Measurements from ENCODE around the gene ZNF219. TPM values are rescaled to one million over a fixed set of nuclear protein-coding genes. Genes with fewer than 3 reads are reported as not detected.

ZNF219 gene
- total RNA-seq, 2 experiments from 2014 or later, result 9.8 to 15.5 TPM

- intact Hi-C loops (cut with micrococcal nuclease; ENCODE audit: unreplicated experiment), result loop anchor here (10.0 kb wide), 1 partner anchor 423 kb away; the partner anchor contains the start of genes ANG and RNASE4
Observed at GRCh38 chr14:21107283-21107800, 8.9 kb upstream of the ZNF219 start.

GRCh38 chr14:21106498-21107282 lies 8.2 kb upstream of the ZNF219 start:
- Histone ChIP-seq H3K27ac (ENCODE audit: low read depth, low read length, poor library complexity, severe bottlenecking) (no peak overlapping the region), H3K79me2 (ENCODE audit: insufficient read depth, low read depth, low read length) (no peaks in the 10 kb centered on the region), H3K4me2 (ENCODE audit: low read length) (peak overlapping the region; percentile 33), H3K4me1 (ENCODE audit: insufficient read depth, low read length, poor library complexity, severe bottlenecking) (peaks cover 38% of the 10 kb centered on the region), H4K20me1 (ENCODE audit: insufficient read depth, low read length) (no peaks in the 10 kb centered on the region), H3K36me3 (ENCODE audit: insufficient read depth, low read length) (no peaks in the 10 kb centered on the region), H3K4me3 (ENCODE audit: low read depth, low read length, poor library complexity, severe bottlenecking) (no peak overlapping the region), H2AFZ (ENCODE audit: low read length) (peak overlapping the region; percentile 84), H3K9me2 (ENCODE audit: insufficient read depth, low read length) (no peaks in the 10 kb centered on the region), H3K9me3 (ENCODE audit: low read length) (no peaks in the 10 kb centered on the region)
- ChIA-PET POLR2A (no interaction called here), CTCF (ENCODE audit: unreplicated experiment) (no interaction called here)
- BruUV-seq (replicated peaks), result no TSS peak
- intact Hi-C loops (cut with micrococcal nuclease; ENCODE audit: unreplicated experiment), result loop anchor here (10.0 kb wide), 1 partner anchor 422 kb away; the partner anchor contains the start of genes ANG and RNASE4
- no peak for TF ChIP-seq EZH2phosphoT487 (IDR thresholded peaks at IDR 0.05; ENCODE audit: borderline replicate concordance, low read depth, low read length)
- TF ChIP-seq CTCF (conservative IDR thresholded peaks at IDR 0.05; ENCODE audit: low read length), result peak; percentile 91
- peak; percentile 78 for DNase-seq (ENCODE audit: low spot score)

More at GRCh38 chr14:21107283-21107800, 8.9 kb upstream of the ZNF219 start:
- no peaks in the 10 kb centered on the region for H3K9me2 ChIP-seq (ENCODE audit: insufficient read depth, low read length)
- peaks cover 31% of the 10 kb centered on the region for H3K4me1 ChIP-seq (ENCODE audit: insufficient read depth, low read length, poor library complexity, severe bottlenecking)
- DNase-seq (ENCODE audit: low spot score), result no peak
- ChIA-PET POLR2A (no interaction called here), CTCF (ENCODE audit: unreplicated experiment) (no interaction called here)
- H4K20me1 ChIP-seq (ENCODE audit: insufficient read depth, low read length), result no peaks in the 10 kb centered on the region
- H3K9me3 ChIP-seq (ENCODE audit: low read length), result no peaks in the 10 kb centered on the region
- no peak overlapping the region for H3K4me2 ChIP-seq (ENCODE audit: low read length)
- no peak overlapping the region for H3K27ac ChIP-seq (ENCODE audit: low read depth, low read length, poor library complexity, severe bottlenecking)
- no peak overlapping the region for H2AFZ ChIP-seq (ENCODE audit: low read length)
- H3K79me2 ChIP-seq (ENCODE audit: insufficient read depth, low read depth, low read length), result no peaks in the 10 kb centered on the region
- no TSS peak for BruUV-seq (replicated peaks)
- no peaks in the 10 kb centered on the region for H3K36me3 ChIP-seq (ENCODE audit: insufficient read depth, low read length)
- TF ChIP-seq EZH2phosphoT487 (IDR thresholded peaks at IDR 0.05; ENCODE audit: borderline replicate concordance, low read depth, low read length) (no peak), CTCF (conservative IDR thresholded peaks at IDR 0.05; ENCODE audit: low read length) (no peak)
- H3K4me3 ChIP-seq (ENCODE audit: low read depth, low read length, poor library complexity, severe bottlenecking), result no peak overlapping the region

GRCh38 chr14:21106176-21106497 lies 7.7 kb upstream of the ZNF219 start:
- Histone ChIP-seq H3K27ac (ENCODE audit: low read depth, low read length, poor library complexity, severe bottlenecking) (no peak overlapping the region), H4K20me1 (ENCODE audit: insufficient read depth, low read length) (no peaks in the 10 kb centered on the region), H3K36me3 (ENCODE audit: insufficient read depth, low read length) (no peaks in the 10 kb centered on the region), H3K9me2 (ENCODE audit: insufficient read depth, low read length) (no peaks in the 10 kb centered on the region), H3K4me3 (ENCODE audit: low read depth, low read length, poor library complexity, severe bottlenecking) (no peak overlapping the region), H3K9me3 (ENCODE audit: low read length) (no peaks in the 10 kb centered on the region), H3K4me2 (ENCODE audit: low read length) (peak overlapping the region; percentile 33), H3K79me2 (ENCODE audit: insufficient read depth, low read depth, low read length) (no peaks in the 10 kb centered on the region), H2AFZ (ENCODE audit: low read length) (peak overlapping the region; percentile 84; the same call in 1 of the 2 replicates), H3K4me1 (ENCODE audit: insufficient read depth, low read length, poor library complexity, severe bottlenecking) (peaks cover 39% of the 10 kb centered on the region)
- CTCF ChIA-PET (ENCODE audit: unreplicated experiment), result no interaction called here
- POLR2A ChIA-PET, result no interaction called here
- DNase-seq (ENCODE audit: low spot score), result no peak
- intact Hi-C loops (cut with micrococcal nuclease; ENCODE audit: unreplicated experiment), result loop anchor here (10.0 kb wide), 1 partner anchor 421 kb away; the partner anchor contains the start of genes ANG and RNASE4
- no TSS peak for BruUV-seq (replicated peaks)
- no peak for TF ChIP-seq EZH2phosphoT487 (IDR thresholded peaks at IDR 0.05; ENCODE audit: borderline replicate concordance, low read depth, low read length)
- no peak for TF ChIP-seq CTCF (conservative IDR thresholded peaks at IDR 0.05; ENCODE audit: low read length)
